Retinal pigment epithelial cell (primary cell): ENCODE results near the gene SPI1.

Experiments used
- DNase-seq: peaks from one replicate; pipeline ENCODE4 v3.0.0-alpha.2; 2010; ENCODE audit warnings: low read depth
- H3K4me3 ChIP-seq: 2 replicates; pipeline ENCODE4 v1.5.1; 2011; ENCODE audit warnings: mild to moderate bottlenecking, low read length, control low read depth, moderate library complexity
- TF ChIP-seq, protein P1 (sequence below): conservative IDR thresholded peaks from 2 replicates; pipeline ENCODE4 v1.5.1; 2011; ENCODE audit warnings: low read depth, low read length, control low read depth, inconsistent platforms

The SPI1 gene

GRCh38 chr11:47400768-47401279 lies 22.5 kb upstream of the SPI1 start:
- TF ChIP-seq, protein P1, sequence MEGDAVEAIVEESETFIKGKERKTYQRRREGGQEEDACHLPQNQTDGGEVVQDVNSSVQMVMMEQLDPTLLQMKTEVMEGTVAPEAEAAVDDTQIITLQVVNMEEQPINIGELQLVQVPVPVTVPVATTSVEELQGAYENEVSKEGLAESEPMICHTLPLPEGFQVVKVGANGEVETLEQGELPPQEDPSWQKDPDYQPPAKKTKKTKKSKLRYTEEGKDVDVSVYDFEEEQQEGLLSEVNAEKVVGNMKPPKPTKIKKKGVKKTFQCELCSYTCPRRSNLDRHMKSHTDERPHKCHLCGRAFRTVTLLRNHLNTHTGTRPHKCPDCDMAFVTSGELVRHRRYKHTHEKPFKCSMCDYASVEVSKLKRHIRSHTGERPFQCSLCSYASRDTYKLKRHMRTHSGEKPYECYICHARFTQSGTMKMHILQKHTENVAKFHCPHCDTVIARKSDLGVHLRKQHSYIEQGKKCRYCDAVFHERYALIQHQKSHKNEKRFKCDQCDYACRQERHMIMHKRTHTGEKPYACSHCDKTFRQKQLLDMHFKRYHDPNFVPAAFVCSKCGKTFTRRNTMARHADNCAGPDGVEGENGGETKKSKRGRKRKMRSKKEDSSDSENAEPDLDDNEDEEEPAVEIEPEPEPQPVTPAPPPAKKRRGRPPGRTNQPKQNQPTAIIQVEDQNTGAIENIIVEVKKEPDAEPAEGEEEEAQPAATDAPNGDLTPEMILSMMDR, result no peak
- DNase-seq, result no peak

GRCh38 chr11:47399860-47400767 lies 21.8 kb upstream of the SPI1 start:
- TF ChIP-seq, protein P1, result no peak
- no peak for DNase-seq
- H3K4me3 ChIP-seq, result peak overlapping the region; percentile 52

More at GRCh38 chr11:47400768-47401279, 22.5 kb upstream of the SPI1 start:
- H3K4me3 ChIP-seq, result no peak overlapping the region

DNA sequence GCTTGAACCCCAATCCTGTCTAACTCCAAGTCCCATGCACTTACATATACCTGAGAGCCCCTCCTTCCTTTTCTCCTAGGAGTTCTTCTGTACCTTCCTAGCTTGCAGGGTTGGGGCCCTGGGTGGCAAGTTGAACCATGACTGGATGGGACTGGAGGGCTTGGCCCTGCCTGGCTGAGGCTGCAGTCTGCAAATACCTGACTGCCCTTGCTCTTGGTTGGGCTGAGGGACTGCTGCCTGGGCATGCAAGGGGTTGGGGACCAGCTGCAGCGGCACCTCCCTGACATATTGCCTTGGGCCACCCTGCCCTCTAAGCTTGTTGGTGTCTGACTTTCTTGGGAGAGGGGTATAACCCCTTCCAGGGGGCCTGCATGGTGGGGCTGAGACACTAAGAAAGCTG lies 20.2 kb upstream of the SPI1 start:
- no peak overlapping the region for H3K4me3 ChIP-seq
- TF ChIP-seq, protein P1, result no peak
- DNase-seq, result no peak

- H3K4me3 ChIP-seq, result no peak overlapping the region
- no peak for DNase-seq
- TF ChIP-seq, protein P1, result no peak
Measured at GRCh38 chr11:47398011-47398410, 19.7 kb upstream of the SPI1 start.

DNA sequence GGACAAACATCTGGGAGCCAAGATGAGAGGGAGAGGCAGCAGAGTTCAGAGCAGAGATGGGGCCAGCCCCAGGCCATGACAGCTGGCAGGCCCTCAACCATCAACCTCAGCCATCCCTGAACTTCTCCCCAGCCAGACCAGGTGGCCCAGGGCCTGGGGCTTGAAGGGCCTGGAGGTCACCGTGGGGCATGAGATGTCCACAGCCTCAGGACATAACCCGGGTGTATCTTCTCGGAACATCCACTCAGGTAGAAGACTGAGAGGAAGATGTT lies 17.6 kb upstream of the SPI1 start:
- no peak overlapping the region for H3K4me3 ChIP-seq
- TF ChIP-seq, protein P1, result no peak
- no peak for DNase-seq

- H3K4me3 ChIP-seq, result no peak overlapping the region
- no peak for DNase-seq
- TF ChIP-seq, protein P1, result no peak
Measured at GRCh38 chr11:47395223-47396048, 17.1 kb upstream of the SPI1 start.
